Hematopoietic multipotent progenitor cell treated with erythropoietin and hydrocortisone succinate and interleukin-3 and kit ligand, for 8 days (in vitro differentiated cells): ENCODE results near the gene PKHD1.
"Not testable (repeated sequence)": the region's sequence is repeated elsewhere in the genome, so short reads cannot be mapped to it uniquely, and the experiment has no call there.

Source experiments
- DNase-seq: peaks from one replicate; pipeline ENCODE4 v3.0.0-alpha.2; 2015

Gene PKHD1

GRCh38 chr6:51986864-51987263 lies 100.5 kb downstream of the PKHD1 start:
- no peak for DNase-seq

GRCh38 chr6:51983564-51983963 lies 103.8 kb downstream of the PKHD1 start:
- DNase-seq = no peak

- DNase-seq = not testable (repeated sequence)
Measured at GRCh38 chr6:51982695-51983094, 104.7 kb downstream of the PKHD1 start.

GRCh38 chr6:51976374-51976773 lies 111.0 kb downstream of the PKHD1 start:
- DNase-seq = no peak

GRCh38 chr6:51972659-51973058 lies 114.8 kb downstream of the PKHD1 start:
- DNase-seq = no peak

- DNase-seq = no peak
Measured at GRCh38 chr6:51968265-51968664, 119.1 kb downstream of the PKHD1 start.

GRCh38 chr6:51965222-51965801 lies 122.1 kb downstream of the PKHD1 start:
- DNase-seq = no peak

GRCh38 chr6:51963980-51964379 lies 123.4 kb downstream of the PKHD1 start:
- DNase-seq = no peak

- DNase-seq = no peak
Measured at GRCh38 chr6:51962354-51962753, 125.1 kb downstream of the PKHD1 start.

GRCh38 chr6:51960419-51960818 lies 127.0 kb downstream of the PKHD1 start:
- no peak for DNase-seq

- peak; percentile 69 for DNase-seq
Measured at GRCh38 chr6:51959744-51960383, 127.5 kb downstream of the PKHD1 start.

- no peak for DNase-seq
Measured at GRCh38 chr6:51954681-51955080, 132.7 kb downstream of the PKHD1 start.

GRCh38 chr6:51953246-51953645 lies 134.2 kb downstream of the PKHD1 start:
- DNase-seq = no peak

- DNase-seq = no peak
Measured at GRCh38 chr6:51951924-51952323, 135.5 kb downstream of the PKHD1 start.

GRCh38 chr6:51949526-51949925 lies 137.9 kb downstream of the PKHD1 start:
- DNase-seq = no peak

GRCh38 chr6:51939695-51940094 lies 147.7 kb downstream of the PKHD1 start:
- DNase-seq = not testable (repeated sequence)

- DNase-seq = no peak
Measured at GRCh38 chr6:51936531-51937290, 150.7 kb downstream of the PKHD1 start.

GRCh38 chr6:51934098-51934497 lies 153.3 kb downstream of the PKHD1 start:
- DNase-seq = no peak

GRCh38 chr6:51932956-51933355 lies 154.5 kb downstream of the PKHD1 start:
- no peak for DNase-seq

GRCh38 chr6:51930602-51931001 lies 156.8 kb downstream of the PKHD1 start:
- no peak for DNase-seq

GRCh38 chr6:51929934-51930574 lies 157.4 kb downstream of the PKHD1 start:
- no peak for DNase-seq

GRCh38 chr6:51928320-51928719 lies 159.1 kb downstream of the PKHD1 start:
- no peak for DNase-seq

- DNase-seq = no peak
Measured at GRCh38 chr6:51927450-51927849, 160.0 kb downstream of the PKHD1 start.

GRCh38 chr6:51926125-51926524 lies 161.3 kb downstream of the PKHD1 start:
- DNase-seq = no peak
